ENCODE measurements around the gene SFXN5.

The SFXN5 gene

DNA sequence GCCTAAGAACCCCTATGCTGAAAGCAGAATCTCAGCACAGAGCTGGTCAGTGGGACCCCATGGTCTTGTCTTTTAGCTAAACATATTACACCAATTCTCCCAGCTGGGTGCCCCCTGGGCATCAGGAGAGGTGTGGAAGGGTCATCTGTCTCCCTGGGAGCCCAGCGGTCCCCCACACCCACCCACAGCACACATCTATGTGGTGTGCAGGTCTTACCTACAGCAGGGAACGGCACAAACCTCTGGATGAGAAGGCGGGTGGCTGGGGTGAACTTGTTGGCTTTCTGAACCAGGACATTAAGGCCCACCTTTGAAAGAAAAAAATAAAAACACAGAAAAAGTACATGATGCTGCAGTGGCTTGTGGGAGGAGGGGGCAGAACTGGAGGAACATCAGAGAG is 83.5 kb downstream of the SFXN5 start:
- no peaks in the 10 kb centered on the region for H3K9me3 ChIP-seq (ENCODE audit: control insufficient read depth in 1 of 2, low read length in 2 of 2)
- peaks cover 0 to 20% of the 10 kb centered on the region in 2 donors for H3K4me1 ChIP-seq (ENCODE audit: control insufficient read depth in 1 of 2, insufficient read depth in 2 of 2, low read length in 2 of 2)
- peaks cover 0 to 6% of the 10 kb centered on the region in 2 donors for H3K36me3 ChIP-seq (ENCODE audit: control insufficient read depth in 1 of 2, insufficient read depth in 2 of 2, low read length in 2 of 2)
- H3K27ac ChIP-seq (ENCODE audit: low read depth, low read length): no peak overlapping the region
- no peaks in the 10 kb centered on the region for H3K27me3 ChIP-seq (ENCODE audit: control insufficient read depth in 1 of 2, insufficient read depth in 2 of 2, low read length in 2 of 2)
- H3K9ac ChIP-seq (ENCODE audit: low read depth in 1 of 2, low read length in 2 of 2): no peak overlapping the region
- no peak overlapping the region for H3K4me3 ChIP-seq (ENCODE audit: low read depth in 1 of 2, low read length in 2 of 2)

- H3K9me3 ChIP-seq (ENCODE audit: control insufficient read depth in 1 of 2, low read length in 2 of 2): no peaks in the 10 kb centered on the region
- peaks cover 0 to 23% of the 10 kb centered on the region in 2 donors for H3K4me1 ChIP-seq (ENCODE audit: control insufficient read depth in 1 of 2, insufficient read depth in 2 of 2, low read length in 2 of 2)
- H3K9ac ChIP-seq (ENCODE audit: low read depth in 1 of 2, low read length in 2 of 2): no peak overlapping the region
- no peak overlapping the region for H3K4me3 ChIP-seq (ENCODE audit: low read depth in 1 of 2, low read length in 2 of 2)
- no peak overlapping the region for H3K27ac ChIP-seq (ENCODE audit: low read depth, low read length)
- H3K27me3 ChIP-seq (ENCODE audit: control insufficient read depth in 1 of 2, insufficient read depth in 2 of 2, low read length in 2 of 2): no peaks in the 10 kb centered on the region
- peaks cover 0 to 10% of the 10 kb centered on the region in 2 donors for H3K36me3 ChIP-seq (ENCODE audit: control insufficient read depth in 1 of 2, insufficient read depth in 2 of 2, low read length in 2 of 2)
Observed at GRCh38 chr2:72985891-72986683, 85.4 kb downstream of the SFXN5 start.

GRCh38 chr2:72985136-72985535 is 86.4 kb downstream of the SFXN5 start:
- Histone ChIP-seq H3K9ac (ENCODE audit: low read depth in 1 of 2, low read length in 2 of 2) (no peak overlapping the region), H3K9me3 (ENCODE audit: control insufficient read depth in 1 of 2, low read length in 2 of 2) (no peaks in the 10 kb centered on the region), H3K36me3 (ENCODE audit: control insufficient read depth in 1 of 2, insufficient read depth in 2 of 2, low read length in 2 of 2) (peaks cover 0 to 10% of the 10 kb centered on the region in 2 donors), H3K27me3 (ENCODE audit: control insufficient read depth in 1 of 2, insufficient read depth in 2 of 2, low read length in 2 of 2) (no peaks in the 10 kb centered on the region), H3K4me3 (ENCODE audit: low read depth in 1 of 2, low read length in 2 of 2) (no peak overlapping the region), H3K27ac (ENCODE audit: low read depth, low read length) (no peak overlapping the region), H3K4me1 (ENCODE audit: control insufficient read depth in 1 of 2, insufficient read depth in 2 of 2, low read length in 2 of 2) (peaks cover 0 to 23% of the 10 kb centered on the region in 2 donors)

DNA sequence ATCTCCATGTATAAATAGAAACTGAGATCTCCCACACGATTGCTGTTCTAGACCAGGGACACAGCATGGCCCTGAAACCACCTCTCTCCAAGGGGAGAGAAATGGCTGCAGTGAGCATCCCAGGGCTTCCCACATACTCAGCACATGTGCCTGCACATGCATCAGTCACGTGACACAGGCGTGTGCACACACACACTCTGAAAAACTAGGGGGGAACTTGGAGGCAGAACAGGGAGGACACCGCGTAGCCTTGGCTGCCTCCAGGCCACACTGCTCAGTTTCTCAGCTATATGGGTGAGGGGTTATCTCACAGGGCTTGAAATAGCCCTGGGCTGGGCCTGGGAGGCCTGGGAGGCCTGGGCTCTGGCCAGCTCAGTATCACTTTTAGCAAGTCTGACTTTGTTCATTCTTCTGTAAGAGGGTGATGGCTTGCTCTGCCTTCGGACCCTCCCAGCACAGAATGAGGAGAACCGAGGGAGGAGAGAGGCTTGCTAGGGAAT is 87.3 kb downstream of the SFXN5 start:
- no peaks in the 10 kb centered on the region for H3K27me3 ChIP-seq (ENCODE audit: control insufficient read depth in 1 of 2, insufficient read depth in 2 of 2, low read length in 2 of 2)
- H3K4me1 ChIP-seq (ENCODE audit: control insufficient read depth in 1 of 2, insufficient read depth in 2 of 2, low read length in 2 of 2): peaks cover 0 to 23% of the 10 kb centered on the region in 2 donors
- no peaks in the 10 kb centered on the region for H3K9me3 ChIP-seq (ENCODE audit: control insufficient read depth in 1 of 2, low read length in 2 of 2)
- H3K4me3 ChIP-seq (ENCODE audit: low read depth in 1 of 2, low read length in 2 of 2): no peak overlapping the region
- H3K27ac ChIP-seq (ENCODE audit: low read depth, low read length): no peak overlapping the region
- H3K36me3 ChIP-seq (ENCODE audit: control insufficient read depth in 1 of 2, insufficient read depth in 2 of 2, low read length in 2 of 2): peaks cover 0 to 10% of the 10 kb centered on the region in 2 donors
- H3K9ac ChIP-seq (ENCODE audit: low read depth in 1 of 2, low read length in 2 of 2): no peak overlapping the region

- no peaks in the 10 kb centered on the region for H3K9me3 ChIP-seq (ENCODE audit: control insufficient read depth in 1 of 2, low read length in 2 of 2)
- no peak overlapping the region for H3K27ac ChIP-seq (ENCODE audit: low read depth, low read length)
- H3K27me3 ChIP-seq (ENCODE audit: control insufficient read depth in 1 of 2, insufficient read depth in 2 of 2, low read length in 2 of 2): no peaks in the 10 kb centered on the region
- no peak overlapping the region for H3K4me3 ChIP-seq (ENCODE audit: low read depth in 1 of 2, low read length in 2 of 2)
- H3K36me3 ChIP-seq (ENCODE audit: control insufficient read depth in 1 of 2, insufficient read depth in 2 of 2, low read length in 2 of 2): peaks cover 0 to 9% of the 10 kb centered on the region in 2 donors
- peaks cover 0 to 23% of the 10 kb centered on the region in 2 donors for H3K4me1 ChIP-seq (ENCODE audit: control insufficient read depth in 1 of 2, insufficient read depth in 2 of 2, low read length in 2 of 2)
- H3K9ac ChIP-seq (ENCODE audit: low read depth in 1 of 2, low read length in 2 of 2): no peak overlapping the region
Observed at GRCh38 chr2:72983500-72984161, 87.9 kb downstream of the SFXN5 start.

DNA sequence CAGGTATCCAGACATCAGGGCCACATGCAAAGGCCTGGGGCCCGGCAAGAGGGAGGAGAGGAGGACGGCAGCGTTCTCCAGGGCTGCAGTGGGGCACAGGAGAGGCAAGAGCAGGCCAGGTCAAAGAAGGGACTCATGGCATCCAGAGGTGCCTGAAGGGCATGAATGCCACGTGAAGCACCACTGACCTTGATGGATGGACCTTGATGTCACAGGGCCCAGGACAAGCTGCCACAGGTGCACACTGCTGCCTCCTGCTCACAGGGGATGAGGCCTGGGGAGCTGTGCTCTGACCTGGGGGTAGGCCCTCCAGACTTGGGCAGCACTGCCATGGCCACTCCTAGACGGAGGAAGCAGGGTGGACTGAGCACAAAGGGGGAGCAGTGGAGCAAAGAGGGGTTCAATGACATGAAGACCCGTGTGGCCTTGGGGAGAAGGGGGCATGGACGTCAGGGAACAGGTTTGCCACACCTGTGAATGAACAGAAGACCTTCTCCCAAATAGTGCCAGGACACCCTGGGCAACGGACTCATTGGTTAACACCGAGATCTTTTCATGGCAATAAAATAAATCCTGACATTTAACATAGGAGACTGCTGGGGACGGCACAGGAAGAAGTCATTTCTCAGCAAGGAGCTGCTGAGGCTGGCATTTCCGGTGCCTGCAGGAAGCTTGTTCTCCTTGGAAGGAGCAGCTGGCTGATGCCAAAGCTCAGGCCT is 88.6 kb downstream of the SFXN5 start:
- peaks cover 0 to 23% of the 10 kb centered on the region in 2 donors for H3K4me1 ChIP-seq (ENCODE audit: control insufficient read depth in 1 of 2, insufficient read depth in 2 of 2, low read length in 2 of 2)
- H3K9ac ChIP-seq (ENCODE audit: low read depth in 1 of 2, low read length in 2 of 2): no peak overlapping the region
- H3K4me3 ChIP-seq (ENCODE audit: low read depth in 1 of 2, low read length in 2 of 2): no peak overlapping the region
- H3K27ac ChIP-seq (ENCODE audit: low read depth, low read length): no peak overlapping the region
- H3K27me3 ChIP-seq (ENCODE audit: control insufficient read depth in 1 of 2, insufficient read depth in 2 of 2, low read length in 2 of 2): no peaks in the 10 kb centered on the region
- H3K36me3 ChIP-seq (ENCODE audit: control insufficient read depth in 1 of 2, insufficient read depth in 2 of 2, low read length in 2 of 2): peaks cover 0 to 4% of the 10 kb centered on the region in 2 donors
- H3K9me3 ChIP-seq (ENCODE audit: control insufficient read depth in 1 of 2, low read length in 2 of 2): no peaks in the 10 kb centered on the region

- Histone ChIP-seq H3K27me3 (ENCODE audit: control insufficient read depth in 1 of 2, insufficient read depth in 2 of 2, low read length in 2 of 2) (no peaks in the 10 kb centered on the region), H3K4me3 (ENCODE audit: low read depth in 1 of 2, low read length in 2 of 2) (no peak overlapping the region), H3K9me3 (ENCODE audit: control insufficient read depth in 1 of 2, low read length in 2 of 2) (no peaks in the 10 kb centered on the region), H3K9ac (ENCODE audit: low read depth in 1 of 2, low read length in 2 of 2) (no peak overlapping the region), H3K36me3 (ENCODE audit: control insufficient read depth in 1 of 2, insufficient read depth in 2 of 2, low read length in 2 of 2) (peaks cover 0 to 4% of the 10 kb centered on the region in 2 donors), H3K4me1 (ENCODE audit: control insufficient read depth in 1 of 2, insufficient read depth in 2 of 2, low read length in 2 of 2) (peaks cover 0 to 23% of the 10 kb centered on the region in 2 donors), H3K27ac (ENCODE audit: low read depth, low read length) (no peak overlapping the region)
Observed at GRCh38 chr2:72982219-72982618, 89.3 kb downstream of the SFXN5 start.

DNA sequence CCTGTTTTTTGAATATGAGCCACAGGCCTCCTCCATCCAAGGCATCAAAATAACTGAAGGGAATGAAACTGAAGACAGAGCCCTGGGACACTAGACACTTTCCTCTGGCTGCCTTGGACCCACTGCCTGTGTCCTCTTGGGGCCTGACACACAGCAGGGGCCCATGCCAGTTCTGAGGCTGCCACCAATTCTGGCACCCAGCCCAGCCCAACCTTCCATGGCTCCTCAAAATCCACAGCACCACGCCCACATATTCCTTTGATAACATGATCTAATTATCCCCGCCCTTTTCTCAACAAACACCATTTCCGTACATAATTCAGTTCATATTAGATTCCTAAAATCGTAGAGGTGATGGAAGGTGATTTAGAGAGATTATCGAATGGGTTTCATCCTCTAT is 90.0 kb downstream of the SFXN5 start:
- H3K4me1 ChIP-seq (ENCODE audit: control insufficient read depth in 1 of 2, insufficient read depth in 2 of 2, low read length in 2 of 2): peaks cover 0 to 23% of the 10 kb centered on the region in 2 donors
- H3K9me3 ChIP-seq (ENCODE audit: control insufficient read depth in 1 of 2, low read length in 2 of 2): no peaks in the 10 kb centered on the region
- H3K4me3 ChIP-seq (ENCODE audit: low read depth in 1 of 2, low read length in 2 of 2): no peak overlapping the region

GRCh38 chr2:72980535-72981217 is 90.8 kb downstream of the SFXN5 start:
- Histone ChIP-seq H3K4me1 (ENCODE audit: control insufficient read depth in 1 of 2, insufficient read depth in 2 of 2, low read length in 2 of 2) (peaks cover 0 to 16% of the 10 kb centered on the region in 2 donors), H3K36me3 (ENCODE audit: control insufficient read depth in 1 of 2, insufficient read depth in 2 of 2, low read length in 2 of 2) (peaks cover 0 to 4% of the 10 kb centered on the region in 2 donors), H3K9ac (ENCODE audit: low read depth in 1 of 2, low read length in 2 of 2) (no peak overlapping the region), H3K4me3 (ENCODE audit: low read depth in 1 of 2, low read length in 2 of 2) (no peak overlapping the region), H3K9me3 (ENCODE audit: control insufficient read depth in 1 of 2, low read length in 2 of 2) (no peaks in the 10 kb centered on the region), H3K27ac (ENCODE audit: low read depth, low read length) (no peak overlapping the region), H3K27me3 (ENCODE audit: control insufficient read depth in 1 of 2, insufficient read depth in 2 of 2, low read length in 2 of 2) (no peaks in the 10 kb centered on the region)

More for the DNA sequence above, 90.0 kb downstream of the SFXN5 start:
- Histone ChIP-seq H3K27me3 (ENCODE audit: control insufficient read depth in 1 of 2, insufficient read depth in 2 of 2, low read length in 2 of 2) (no peaks in the 10 kb centered on the region), H3K36me3 (ENCODE audit: control insufficient read depth in 1 of 2, insufficient read depth in 2 of 2, low read length in 2 of 2) (peaks cover 0 to 4% of the 10 kb centered on the region in 2 donors), H3K27ac (ENCODE audit: low read depth, low read length) (no peak overlapping the region), H3K9ac (ENCODE audit: low read depth in 1 of 2, low read length in 2 of 2) (no peak overlapping the region)
